Lower leg skin (tissue), 4 donors: ENCODE measurements around the gene ARHGAP4. TPM values are rescaled to one million over a fixed set of nuclear protein-coding genes. Genes with fewer than 3 reads are reported as not detected.

Experiments
- DNase-seq, 2 donors: peaks; one replicate each; pipeline ENCODE4 v3.0.0-alpha.2; 2019; ENCODE audit warnings: low spot score in 2 of 2
- H3K4me3 ChIP-seq: fragments of 200-600 bp; sonication (generic); 2 replicates; pipeline ENCODE4 v1.5.1; 2017; ENCODE audit warnings: mild to moderate bottlenecking, low read depth; ENCODE audit not compliant: poor library complexity, severe bottlenecking
- CTCF ChIP-seq, 3 donors: fragments of 450-650 bp; IDR thresholded peaks; one replicate each; pipeline ENCODE4 v1.5.1; 2016; ENCODE audit warnings: antibody characterized with exemption in 3 of 3, mild to moderate bottlenecking in 3 of 3, moderate library complexity in 2 of 3
- POLR2A ChIP-seq, 2 donors: fragments of 450-650 bp; IDR thresholded peaks; one replicate each; pipeline ENCODE4 v1.6.1; 2016 to 2017; ENCODE audit warnings: antibody characterized with exemption in 2 of 2, mild to moderate bottlenecking in 1 of 2, moderate library complexity in 1 of 2
- WGBS, 2 donors: methylation state at CpG; one replicate each; pipeline ENCODE4 v1.1.5; 2018; 5-methylcytosine and 5-hydroxymethylcytosine counted together
- intact Hi-C: fragments of 100-400 bp; cut with DNase I; formaldehyde crosslinking; loops from one replicate; pipeline ENCODE4 v1.15.0; 2023; ENCODE audit warnings: low total_unique reads
- total RNA-seq, 4 donors: library from RNA; depleted of rRNA; stranded (reverse); fragments of >200 nt; gene quantifications; one replicate each; pipeline ENCODE4 v1.1.0, GENCODE V29; 2016

The ARHGAP4 gene
- total RNA-seq, 4 donors from 2014 or later = 2.7 to 14.8 (median 10.5) TPM

DNA sequence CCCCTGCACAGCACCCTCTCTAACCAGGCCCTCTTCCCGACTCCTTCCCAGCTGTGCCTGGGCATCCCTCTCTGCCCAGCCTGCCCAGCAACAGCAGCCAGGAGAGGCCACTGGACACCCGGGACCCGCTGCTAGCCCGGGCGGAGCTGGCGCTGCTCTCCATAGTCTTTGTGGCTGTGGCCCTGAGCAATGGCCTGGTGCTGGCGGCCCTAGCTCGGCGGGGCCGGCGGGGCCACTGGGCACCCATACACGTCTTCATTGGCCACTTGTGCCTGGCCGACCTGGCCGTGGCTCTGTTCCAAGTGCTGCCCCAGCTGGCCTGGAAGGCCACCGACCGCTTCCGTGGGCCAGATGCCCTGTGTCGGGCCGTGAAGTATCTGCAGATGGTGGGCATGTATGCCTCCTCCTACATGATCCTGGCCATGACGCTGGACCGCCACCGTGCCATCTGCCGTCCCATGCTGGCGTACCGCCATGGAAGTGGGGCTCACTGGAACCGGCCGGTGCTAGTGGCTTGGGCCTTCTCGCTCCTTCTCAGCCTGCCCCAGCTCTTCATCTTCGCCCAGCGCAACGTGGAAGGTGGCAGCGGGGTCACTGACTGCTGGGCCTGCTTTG is 20.5 kb downstream of the ARHGAP4 start:
- intact Hi-C loops = no loop called here
- 82 to 93% methylated on average over 3 to 27 of the region's 32 CpGs for WGBS, 2 donors
- TF ChIP-seq CTCF (IDR thresholded peaks at IDR 0.05) = no peak
- TF ChIP-seq POLR2A (IDR thresholded peaks at IDR 0.05) = no peak
- H3K4me3 ChIP-seq = no peak overlapping the region
- no peak for DNase-seq

DNA sequence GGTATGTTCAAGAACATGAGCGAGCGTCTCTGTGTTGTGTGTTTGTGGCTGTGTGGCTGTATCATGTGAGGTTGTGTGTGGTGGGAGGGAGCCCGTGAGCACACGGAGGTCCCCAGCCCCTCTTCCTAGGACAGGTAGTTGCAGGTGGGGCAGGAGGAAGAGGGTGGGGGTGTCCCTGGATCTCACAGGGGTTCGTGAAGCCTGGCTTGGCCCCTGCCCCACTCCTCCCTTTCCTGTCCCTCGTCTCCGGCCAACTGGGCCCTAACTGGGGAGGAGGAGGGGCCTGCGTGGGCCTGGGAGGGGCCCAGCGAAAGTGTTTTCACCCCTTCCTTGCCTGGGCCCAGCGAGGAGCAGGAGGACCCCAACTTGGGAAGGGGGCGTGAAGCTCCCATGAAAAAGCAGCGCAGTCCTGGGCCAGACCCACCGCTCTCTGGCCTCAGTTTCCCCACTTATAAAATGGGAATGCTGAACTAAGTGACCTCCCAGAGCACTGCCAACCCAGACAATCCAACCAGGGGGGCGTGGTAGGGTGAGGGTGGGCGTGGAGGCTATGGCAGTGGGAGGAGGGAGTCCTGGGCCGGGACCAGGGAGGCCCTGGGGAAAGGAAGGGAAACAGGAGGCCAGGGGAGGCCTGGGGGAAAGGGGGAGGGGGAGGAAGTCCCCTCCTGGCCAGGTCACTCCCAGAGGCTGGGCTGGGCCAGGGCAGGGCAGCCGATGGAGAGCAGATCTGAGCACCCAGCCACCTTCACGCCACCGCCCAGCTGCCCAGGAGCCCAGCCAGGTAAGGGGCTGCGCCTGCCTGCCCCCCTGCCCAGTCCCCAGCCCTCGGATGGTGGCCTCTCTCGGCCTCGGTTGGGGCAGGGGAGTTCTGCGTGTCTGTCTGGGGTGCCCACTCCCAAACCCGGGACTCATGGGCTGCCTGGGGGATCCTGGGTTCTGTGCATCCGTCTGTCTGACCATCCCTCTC is 21.8 kb downstream of the ARHGAP4 start, which contains the start of gene AVPR2:
TSS of gene AVPR2 (plus strand) at position 683 of the 967 bp plus-strand sequence. CDS start 473 bp downstream, outside the sequence.
- TF ChIP-seq CTCF (IDR thresholded peaks at IDR 0.05) (no peak), POLR2A (IDR thresholded peaks at IDR 0.05) (no peak)
- intact Hi-C loops = no loop called here
- WGBS, 2 donors = 21 to 57% methylated on average over 9 to 23 of the region's 26 CpGs
- DNase-seq = no peak
- no peak within 1 kb of the TSS for H3K4me3 ChIP-seq

- intact Hi-C loops = no loop called here
- DNase-seq = no peak
- H3K4me3 ChIP-seq = no peak overlapping the region
- no peak for TF ChIP-seq POLR2A (IDR thresholded peaks at IDR 0.05)
- TF ChIP-seq CTCF (IDR thresholded peaks at IDR 0.05) = no peak
- 48 to 72% methylated on average over 16 to 18 of the region's 18 CpGs for WGBS, 2 donors
These were observed 22.7 kb downstream of the ARHGAP4 start for GRCh38 chrX:153903238-153903980.

DNA sequence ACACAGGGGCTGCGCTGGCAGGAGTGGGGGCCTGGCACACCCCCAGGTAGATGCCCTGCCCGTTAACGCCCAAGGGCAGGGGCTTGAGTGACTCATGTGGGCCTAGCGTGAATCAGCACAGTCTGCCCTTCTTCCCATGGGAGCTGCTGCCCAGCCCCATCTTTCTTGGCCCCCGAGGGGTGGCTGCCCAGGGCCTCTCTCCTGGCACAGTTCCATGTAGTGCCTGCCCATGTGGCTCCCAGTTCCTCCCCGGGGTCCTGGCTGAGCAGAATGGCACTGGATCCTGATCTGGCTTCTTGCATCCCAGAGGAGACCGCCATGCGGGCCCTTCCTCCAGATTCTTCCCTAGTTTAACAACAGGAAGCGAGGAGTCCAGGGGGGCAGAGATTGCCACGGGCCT is 23.7 kb downstream of the ARHGAP4 start:
- intact Hi-C loops = no loop called here
- DNase-seq = no peak
- no peak for TF ChIP-seq CTCF (IDR thresholded peaks at IDR 0.05)
- TF ChIP-seq POLR2A (IDR thresholded peaks at IDR 0.05) = no peak
- H3K4me3 ChIP-seq = no peak overlapping the region
- WGBS, 2 donors = 48 to 65% methylated on average over 4 to 8 of the region's 10 CpGs

DNA sequence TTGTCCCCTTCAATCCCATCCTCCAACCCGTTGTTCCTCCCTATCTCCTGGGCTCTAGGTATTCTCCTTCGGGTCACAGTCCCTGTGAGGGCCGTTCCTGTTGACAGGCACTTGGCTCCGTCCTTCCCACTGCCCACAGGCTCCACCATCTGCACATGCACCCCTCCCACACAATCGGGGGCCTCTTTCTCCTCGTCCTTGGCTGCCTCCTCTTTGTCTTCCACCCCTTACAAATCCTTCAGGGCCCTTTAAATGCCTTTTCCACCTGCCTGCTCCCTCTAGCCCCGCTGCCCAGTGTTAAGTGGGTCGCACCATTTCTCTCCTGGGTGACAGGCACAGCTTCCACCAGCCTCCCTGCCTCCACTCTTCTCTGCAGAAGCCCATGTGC is 24.3 kb downstream of the ARHGAP4 start:
- H3K4me3 ChIP-seq = no peak overlapping the region
- TF ChIP-seq CTCF (IDR thresholded peaks at IDR 0.05) = no peak
- TF ChIP-seq POLR2A (IDR thresholded peaks at IDR 0.05) = no peak
- 57 to 61% methylated on average over 8 of the region's 8 CpGs for WGBS, 2 donors
- no peak for DNase-seq
- intact Hi-C loops = no loop called here
